HG02884 (cell line): ENCODE results near the gene SLC35E3.
"Not testable (repeated sequence)": the region's sequence is repeated elsewhere in the genome, so short reads cannot be mapped to it uniquely, and the experiment has no call there.

Experiments used
- ATAC-seq: cut with Tn5 transposase; IDR thresholded peaks from one replicate; pipeline ENCODE4 v1.9.1; 2021; ENCODE audit warnings: mild to moderate bottlenecking, moderate library complexity; ENCODE audit not compliant: unreplicated experiment

The SLC35E3 gene

GRCh38 chr12:68793436-68793835 is 47.5 kb downstream of the SLC35E3 start:
- ATAC-seq: no peak

GRCh38 chr12:68793975-68794652 is 48.1 kb downstream of the SLC35E3 start:
- ATAC-seq: no peak

DNA sequence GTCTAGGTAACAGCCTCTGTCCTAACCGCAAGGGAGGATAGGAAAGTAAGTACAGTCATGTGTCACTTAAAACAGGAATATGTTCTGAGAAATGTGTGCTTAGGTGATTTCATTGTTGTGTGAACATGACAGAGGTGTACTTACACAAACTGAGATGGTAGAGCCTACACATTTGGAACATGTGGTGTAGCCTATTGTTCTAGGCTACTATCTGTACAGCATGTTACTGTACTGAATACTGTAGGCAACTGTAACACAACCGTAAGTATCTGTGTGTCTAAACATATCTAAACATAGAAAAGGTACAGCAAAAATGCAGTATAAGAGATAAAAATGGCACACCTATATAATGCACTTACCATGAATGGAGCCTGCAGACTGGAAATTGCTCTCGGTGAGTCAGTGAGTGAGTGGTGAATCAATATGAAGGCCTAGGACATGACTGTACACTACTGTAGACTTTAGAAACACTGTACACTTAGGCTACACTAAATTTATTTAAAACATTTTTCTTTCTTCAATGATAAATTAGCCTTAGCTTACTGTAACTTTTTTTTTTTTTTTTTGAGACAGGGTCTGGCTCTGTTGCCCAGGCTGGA is 48.8 kb downstream of the SLC35E3 start:
- ATAC-seq: no peak

DNA sequence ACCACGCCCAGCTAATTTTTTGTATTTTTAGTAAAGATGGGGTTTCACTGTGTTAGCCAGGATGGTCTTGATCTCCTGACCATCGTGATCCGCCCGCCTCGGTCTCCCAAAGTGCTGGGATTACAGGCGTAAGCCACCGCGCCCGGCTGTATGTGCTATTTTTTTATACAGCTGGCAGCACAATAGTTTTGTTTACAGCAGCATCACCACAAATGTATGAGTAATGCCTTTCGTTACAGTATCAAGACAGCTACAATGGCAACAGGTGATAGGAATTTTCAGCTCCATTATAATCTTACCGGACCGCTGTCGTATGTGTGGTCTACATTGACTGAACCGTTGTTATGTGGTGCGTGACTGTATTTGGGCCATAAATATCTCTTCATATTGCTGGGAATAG is 50.4 kb downstream of the SLC35E3 start:
- ATAC-seq: no peak

DNA sequence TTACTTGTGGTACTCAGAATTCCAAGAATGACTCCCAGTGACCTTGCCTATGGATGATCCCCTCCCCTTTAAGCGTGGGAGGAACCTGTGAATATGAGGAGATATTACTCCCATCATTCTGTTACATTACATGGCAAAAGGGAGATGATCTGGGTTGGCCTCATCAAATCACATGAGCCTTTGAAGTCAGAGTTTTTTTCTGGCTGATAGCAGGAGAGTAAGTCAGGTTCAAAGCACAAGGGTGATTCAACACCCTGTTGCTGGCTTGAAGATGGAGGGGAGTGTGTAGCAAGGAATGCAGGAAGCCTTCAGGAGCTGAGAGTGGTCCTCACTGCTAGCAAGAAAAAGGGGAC is 52.9 kb downstream of the SLC35E3 start:
- no peak for ATAC-seq

DNA sequence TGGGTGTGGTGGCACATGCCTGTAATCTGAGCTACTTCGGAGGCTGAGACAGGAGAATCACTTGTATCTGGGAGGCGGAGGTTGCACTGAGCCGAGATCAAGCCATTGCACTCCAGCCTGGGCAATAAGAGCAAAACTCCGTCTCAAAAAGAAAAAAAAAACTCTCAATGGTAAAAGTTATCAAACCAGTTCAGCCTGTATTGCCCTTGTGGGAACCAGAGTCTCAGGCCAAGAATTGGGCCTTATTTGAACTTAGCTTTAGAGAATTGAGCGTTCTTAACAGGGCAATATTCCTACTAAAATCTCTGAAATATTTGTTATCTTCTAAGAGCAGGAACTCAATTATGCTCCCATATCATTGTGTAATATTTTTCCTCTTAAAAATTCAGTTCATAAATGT is 54.3 kb downstream of the SLC35E3 start:
- no peak for ATAC-seq

GRCh38 chr12:68801124-68801523 is 55.1 kb downstream of the SLC35E3 start:
- ATAC-seq: not testable (repeated sequence)

GRCh38 chr12:68802372-68802745 is 56.4 kb downstream of the SLC35E3 start:
- ATAC-seq: not testable (repeated sequence)

- not testable (repeated sequence) for ATAC-seq
These were observed 57.1 kb downstream of the SLC35E3 start for GRCh38 chr12:68802911-68803651.

DNA sequence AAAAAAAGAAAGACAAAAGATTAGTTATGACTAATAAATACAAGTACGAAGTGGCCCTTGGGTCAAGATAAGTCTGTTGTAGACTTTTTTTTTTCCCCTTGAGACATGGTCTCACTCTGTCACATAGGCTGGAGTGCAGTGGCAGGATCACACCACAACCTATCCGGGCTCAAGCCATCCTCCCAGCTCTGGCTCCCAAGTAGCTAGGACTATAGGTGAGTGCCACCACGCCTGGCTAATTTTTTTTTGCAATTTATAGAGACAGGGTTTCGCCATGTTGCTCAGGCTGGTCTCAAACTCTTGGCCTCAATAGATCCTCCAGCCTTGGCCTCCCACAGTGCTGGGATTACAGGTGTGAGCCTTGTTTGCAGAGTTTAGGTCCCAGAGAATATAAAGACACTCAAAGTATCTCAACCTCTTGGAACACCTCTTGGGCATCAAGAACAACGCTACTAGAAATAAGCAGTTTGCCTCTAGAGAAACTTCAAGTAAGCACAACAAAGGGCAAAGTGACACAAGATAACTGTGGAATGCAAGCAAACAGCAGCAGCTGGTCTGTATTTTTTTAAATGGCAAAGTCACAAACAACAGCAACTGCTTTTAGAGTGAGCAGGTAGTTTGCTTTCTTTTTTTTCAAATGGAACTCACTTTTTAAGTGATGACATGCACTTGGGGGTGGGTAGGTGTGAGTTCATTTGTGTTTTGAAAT is 58.1 kb downstream of the SLC35E3 start:
- no peak for ATAC-seq

DNA sequence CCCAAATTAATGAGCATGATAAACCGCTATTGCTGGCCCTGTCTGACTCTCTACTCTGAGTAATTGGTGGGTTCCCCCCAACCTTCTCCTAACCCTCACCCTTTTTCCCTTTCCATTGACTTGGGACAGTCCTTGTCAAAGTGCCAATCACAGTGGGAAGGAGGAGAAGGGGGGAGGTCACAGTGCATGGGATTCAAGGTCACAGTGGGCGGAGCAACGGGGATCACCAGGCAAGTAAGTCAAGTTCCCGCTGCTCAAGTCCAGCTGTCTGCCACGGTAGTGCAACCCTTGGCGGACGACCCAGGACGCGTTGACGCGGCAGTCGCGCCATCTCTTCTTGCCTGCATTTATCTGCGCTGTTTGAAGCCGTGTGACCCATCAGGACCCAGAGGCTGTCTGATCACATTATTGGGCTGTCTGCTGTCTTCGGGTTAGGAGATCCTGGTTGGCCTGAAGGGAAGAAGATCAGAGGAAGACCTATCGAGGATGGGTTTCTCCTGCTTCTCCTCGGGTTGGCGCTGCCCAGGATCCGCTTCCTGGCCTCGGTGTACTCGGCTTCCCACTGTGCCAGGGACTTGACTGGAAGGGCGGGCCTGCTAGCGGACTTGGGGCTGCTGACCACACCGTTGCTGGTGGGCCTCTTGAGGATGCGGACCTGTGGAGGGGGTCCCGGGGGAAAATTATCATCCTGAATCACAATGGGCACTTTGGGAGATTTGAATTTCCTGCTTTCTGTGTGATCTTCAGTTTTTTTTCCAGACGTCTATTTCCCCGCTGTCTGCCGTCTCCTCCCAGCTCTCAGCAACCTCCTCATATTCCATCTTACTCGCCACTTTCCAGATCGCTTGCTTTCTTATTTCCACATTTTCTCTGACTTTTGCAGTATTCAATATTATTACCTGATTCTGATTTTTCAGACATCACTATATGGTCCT is 58.9 kb downstream of the SLC35E3 start:
- no peak for ATAC-seq

GRCh38 chr12:68805592-68806120 is 59.7 kb downstream of the SLC35E3 start:
- ATAC-seq: no peak

- ATAC-seq: no peak
These were observed 60.7 kb downstream of the SLC35E3 start for GRCh38 chr12:68806488-68807237.

DNA sequence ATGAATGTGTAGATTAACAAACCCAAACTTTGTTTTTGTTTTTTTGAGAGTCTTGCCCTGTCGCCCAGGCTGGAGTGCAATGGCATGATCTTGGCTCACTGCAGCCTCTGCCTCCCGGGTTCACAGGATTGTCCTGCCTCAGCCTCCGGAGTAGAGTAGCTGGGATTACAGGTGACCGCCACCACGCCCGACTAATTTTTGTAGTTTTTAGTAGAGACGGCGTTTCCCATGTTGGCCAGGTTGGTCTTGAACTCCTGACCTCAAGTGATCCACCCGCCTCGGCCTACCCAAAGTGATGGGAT is 61.2 kb downstream of the SLC35E3 start:
- ATAC-seq: not testable (repeated sequence)

DNA sequence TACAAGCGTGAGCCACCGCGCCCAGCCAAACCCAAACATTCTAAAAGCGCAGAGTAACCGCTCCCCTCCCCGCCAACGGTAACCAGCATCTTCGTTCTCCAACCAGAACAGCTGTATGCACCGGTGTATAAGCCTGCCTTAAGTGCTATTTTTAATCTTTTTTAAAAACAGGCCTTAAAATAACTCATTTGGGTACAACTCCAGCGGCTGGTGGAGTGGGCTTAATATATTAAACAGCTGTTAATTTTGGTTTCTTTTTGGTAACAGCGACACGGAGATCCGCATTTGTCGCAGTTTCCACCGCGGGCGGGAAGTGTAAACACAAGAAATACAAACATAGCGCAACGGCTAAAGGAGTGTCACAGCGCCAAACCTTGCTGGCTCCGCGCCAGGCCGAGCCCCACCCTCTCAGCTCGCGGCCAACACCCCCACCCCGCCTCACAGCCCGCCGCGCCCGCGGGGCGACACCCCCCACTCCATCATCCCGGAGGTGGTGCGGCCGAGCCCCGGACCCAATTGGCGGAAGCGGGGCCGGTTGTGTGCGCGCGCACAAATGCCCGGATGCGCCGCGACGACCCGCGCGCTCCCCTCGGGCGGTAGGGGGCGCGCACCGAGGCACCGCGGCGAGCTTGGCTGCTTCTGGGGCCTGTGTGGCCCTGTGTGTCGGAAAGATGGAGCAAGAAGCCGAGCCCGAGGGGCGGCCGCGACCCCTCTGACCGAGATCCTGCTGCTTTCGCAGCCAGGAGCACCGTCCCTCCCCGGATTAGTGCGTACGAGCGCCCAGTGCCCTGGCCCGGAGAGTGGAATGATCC is 61.8 kb downstream of the SLC35E3 start, which contains the start of gene MDM2:
MDM2 (plus strand) TSS at position 602 of the 812 bp plus-strand sequence. CDS start 301 bp downstream, outside the sequence.
- ATAC-seq: peak; percentile 66

DNA sequence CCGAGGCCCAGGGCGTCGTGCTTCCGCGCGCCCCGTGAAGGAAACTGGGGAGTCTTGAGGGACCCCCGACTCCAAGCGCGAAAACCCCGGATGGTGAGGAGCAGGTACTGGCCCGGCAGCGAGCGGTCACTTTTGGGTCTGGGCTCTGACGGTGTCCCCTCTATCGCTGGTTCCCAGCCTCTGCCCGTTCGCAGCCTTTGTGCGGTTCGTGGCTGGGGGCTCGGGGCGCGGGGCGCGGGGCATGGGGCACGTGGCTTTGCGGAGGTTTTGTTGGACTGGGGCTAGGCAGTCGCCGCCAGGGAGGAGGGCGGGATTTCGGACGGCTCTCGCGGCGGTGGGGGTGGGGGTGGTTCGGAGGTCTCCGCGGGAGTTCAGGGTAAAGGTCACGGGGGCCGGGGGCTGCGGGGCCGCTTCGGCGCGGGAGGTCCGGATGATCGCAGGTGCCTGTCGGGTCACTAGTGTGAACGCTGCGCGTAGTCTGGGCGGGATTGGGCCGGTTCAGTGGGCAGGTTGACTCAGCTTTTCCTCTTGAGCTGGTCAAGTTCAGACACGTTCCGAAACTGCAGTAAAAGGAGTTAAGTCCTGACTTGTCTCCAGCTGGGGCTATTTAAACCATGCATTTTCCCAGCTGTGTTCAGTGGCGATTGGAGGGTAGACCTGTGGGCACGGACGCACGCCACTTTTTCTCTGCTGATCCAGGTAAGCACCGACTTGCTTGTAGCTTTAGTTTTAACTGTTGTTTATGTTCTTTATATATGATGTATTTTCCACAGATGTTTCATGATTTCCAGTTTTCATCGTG is 62.6 kb downstream of the SLC35E3 start:
- peak; percentile 53 for ATAC-seq

DNA sequence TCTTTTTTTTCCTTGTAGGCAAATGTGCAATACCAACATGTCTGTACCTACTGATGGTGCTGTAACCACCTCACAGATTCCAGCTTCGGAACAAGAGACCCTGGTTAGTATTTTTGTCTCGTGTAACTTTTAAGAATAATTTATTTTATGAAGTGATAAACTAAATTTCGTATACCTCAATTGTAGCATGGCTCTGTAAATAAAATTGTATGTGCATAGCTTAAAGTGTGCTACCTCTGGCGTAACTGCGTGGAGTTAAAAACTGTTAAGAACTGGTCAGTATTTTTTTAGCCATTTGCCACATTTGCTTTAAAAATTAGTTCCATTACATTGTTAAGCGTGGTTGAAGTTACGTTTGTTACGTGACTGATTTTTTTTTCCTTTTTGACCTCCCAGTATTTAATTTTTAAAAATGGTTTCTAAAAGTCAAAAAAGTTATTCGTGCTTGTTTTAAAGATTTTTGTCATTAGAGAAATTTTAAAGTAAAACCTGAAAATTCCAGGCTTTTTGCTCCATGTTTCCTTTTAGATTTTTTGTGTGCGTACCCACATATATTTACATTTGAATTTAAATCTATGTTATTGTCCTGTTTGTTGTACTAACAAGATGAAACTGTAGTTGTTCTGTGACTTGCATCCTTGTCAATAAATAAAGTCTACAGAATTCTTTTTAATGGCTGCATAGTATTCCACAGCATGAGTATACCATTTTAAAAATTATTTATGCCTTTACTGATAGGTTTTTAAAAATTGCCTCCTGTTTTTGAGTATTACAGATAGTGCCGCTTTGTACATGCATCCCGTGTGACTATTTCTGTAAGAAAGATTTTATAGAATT is 63.4 kb downstream of the SLC35E3 start:
- ATAC-seq: no peak
